Forelimb muscle (tissue), 1 donor: ENCODE data around the gene TMEM59. TPM values are rescaled to one million over a fixed set of nuclear protein-coding genes. Genes with fewer than 3 reads are reported as not detected.
A peak's percentile ranks its signal among the peaks of the same experiment; 100 is the strongest.
"Not testable (repeated sequence)": the region's sequence is repeated elsewhere in the genome, so short reads cannot be mapped to it uniquely, and the experiment has no call there.

Experiments
- DNase-seq: peaks from one replicate; pipeline ENCODE4 v3.0.0-alpha.2; 2013; ENCODE audit warnings: low read depth
- polyA plus RNA-seq: library from polyadenylated mRNA; unstranded; fragments of 120-200 nt; gene quantifications from one replicate; pipeline ENCODE4 v1.2.1, GENCODE V29; 2013; ENCODE audit not compliant: insufficient read length

Gene TMEM59
- polyA plus RNA-seq = 137 TPM

- peak; percentile 98 for DNase-seq
These were observed at the start of gene TMEM59, which contains the start of gene TCEANC2 for GRCh38 chr1:54052934-54053744. TSS of gene TMEM59 (minus strand) at chr1:54053204. CDS start at chr1:54053188, 16 bp downstream. TSS of gene TCEANC2 (plus strand) at chr1:54053608. CDS start at chr1:54054423, 815 bp downstream.

GRCh38 chr1:54100500-54100899, 47.5 kb upstream of the TMEM59 start:
- no peak for DNase-seq

- no peak for DNase-seq
These were observed 46.1 kb upstream of the TMEM59 start for GRCh38 chr1:54099061-54099610.

GRCh38 chr1:54096877-54097240, 43.9 kb upstream of the TMEM59 start:
- no peak for DNase-seq

GRCh38 chr1:54096227-54096876, 43.3 kb upstream of the TMEM59 start:
- DNase-seq = no peak

- DNase-seq = no peak
These were observed 42.7 kb upstream of the TMEM59 start for GRCh38 chr1:54095546-54096226.

GRCh38 chr1:54094730-54095105, 41.7 kb upstream of the TMEM59 start:
- DNase-seq = not testable (repeated sequence)

- DNase-seq = no peak
These were observed 41.2 kb upstream of the TMEM59 start for GRCh38 chr1:54094001-54094729.

GRCh38 chr1:54091666-54092065, 38.7 kb upstream of the TMEM59 start:
- no peak for DNase-seq

GRCh38 chr1:54088385-54088784, 35.4 kb upstream of the TMEM59 start:
- no peak for DNase-seq

GRCh38 chr1:54086754-54087153, 33.8 kb upstream of the TMEM59 start:
- no peak for DNase-seq

- no peak for DNase-seq
These were observed 31.8 kb upstream of the TMEM59 start for GRCh38 chr1:54084794-54085193.

- no peak for DNase-seq
These were observed 28.6 kb upstream of the TMEM59 start for GRCh38 chr1:54081306-54082270.

GRCh38 chr1:54080598-54081049, 27.6 kb upstream of the TMEM59 start:
- DNase-seq = no peak

- DNase-seq = no peak
These were observed 24.4 kb upstream of the TMEM59 start for GRCh38 chr1:54077359-54077758.

- DNase-seq = peak; percentile 47
These were observed 17.3 kb upstream of the TMEM59 start for GRCh38 chr1:54070171-54070837.

- no peak for DNase-seq
These were observed 16.8 kb upstream of the TMEM59 start for GRCh38 chr1:54069791-54070170.

- no peak for DNase-seq
These were observed 11.3 kb upstream of the TMEM59 start for GRCh38 chr1:54064299-54064698.

GRCh38 chr1:54054438-54054749, 1.4 kb upstream of the TMEM59 start:
- no peak for DNase-seq
